DMS114 treated with DMSO at 0.1 percent for 48 hours (cell line): ENCODE results near the gene DENND4A.

Experiments
- DNase-seq: peaks from one replicate; lab custom pipeline; 2025; ENCODE audit not compliant: unreplicated experiment; lab: John Stamatoyannopoulos, UW

DENND4A gene

GRCh38 chr15:65792138-65792987 lies at the start of gene DENND4A:
Gene DENND4A, minus strand, starts transcription at chr15:65792293. Its CDS starts 35,843 bp downstream, at chr15:65756450.
- DNase-seq = peak; percentile 98

DNA sequence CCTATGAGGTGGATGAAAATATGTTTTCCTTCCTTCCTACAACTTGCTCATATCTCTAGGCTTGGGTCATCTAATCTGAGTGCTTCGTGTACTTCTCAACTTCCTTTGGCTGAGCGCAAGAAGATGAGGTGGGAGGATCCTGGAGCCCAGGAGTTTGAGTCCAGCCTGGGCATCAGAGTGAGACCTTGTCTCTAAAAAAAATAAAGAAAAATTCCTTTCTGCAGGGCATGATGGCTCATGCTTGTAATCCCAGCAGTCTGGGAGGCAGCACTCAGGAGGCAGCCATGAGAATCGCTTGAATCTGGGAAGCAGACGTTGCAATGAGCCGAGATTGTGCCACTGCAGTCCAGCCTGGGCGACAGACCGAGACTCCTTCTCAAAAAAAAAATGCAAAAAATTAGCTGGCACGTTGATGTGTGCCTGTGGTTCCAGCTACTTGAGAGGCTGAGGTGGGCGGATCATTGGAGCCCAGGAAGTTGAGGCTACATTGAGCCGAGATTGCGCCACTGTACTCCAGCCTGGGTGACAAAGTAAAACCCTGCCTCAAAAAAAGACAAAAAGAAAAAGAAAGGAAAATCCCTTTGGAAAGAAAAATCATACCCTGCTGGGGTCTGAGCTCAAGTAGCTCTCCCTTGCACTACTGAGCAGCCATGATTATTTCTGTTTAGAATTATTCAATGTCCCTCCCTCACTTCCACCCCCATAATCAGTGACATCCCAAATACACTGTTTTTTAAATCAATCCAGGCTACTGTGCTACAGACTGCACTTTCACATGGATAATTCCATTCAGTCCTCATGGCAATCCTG lies 49.2 kb upstream of the DENND4A start:
- DNase-seq = no peak

DNA sequence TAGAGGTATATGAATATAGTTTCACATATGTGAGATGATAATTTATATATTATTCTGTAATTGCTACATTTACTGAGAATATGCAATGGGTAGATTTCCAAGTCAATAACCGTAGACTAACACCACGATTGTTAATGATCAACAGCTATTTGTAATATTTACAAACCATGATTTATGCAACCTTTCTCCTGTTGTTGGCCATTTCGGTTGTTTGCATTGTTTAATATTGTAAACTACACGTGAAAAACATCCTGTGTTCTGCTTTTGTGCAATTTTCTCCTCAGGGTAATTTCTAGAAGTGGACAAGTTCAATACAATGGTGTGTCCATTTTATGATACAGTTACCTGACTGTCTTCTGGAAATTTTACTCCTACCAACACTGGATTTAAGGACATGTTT lies 47.9 kb upstream of the DENND4A start:
- DNase-seq = no peak

GRCh38 chr15:65839354-65839901 lies 47.3 kb upstream of the DENND4A start:
- no peak for DNase-seq

DNA sequence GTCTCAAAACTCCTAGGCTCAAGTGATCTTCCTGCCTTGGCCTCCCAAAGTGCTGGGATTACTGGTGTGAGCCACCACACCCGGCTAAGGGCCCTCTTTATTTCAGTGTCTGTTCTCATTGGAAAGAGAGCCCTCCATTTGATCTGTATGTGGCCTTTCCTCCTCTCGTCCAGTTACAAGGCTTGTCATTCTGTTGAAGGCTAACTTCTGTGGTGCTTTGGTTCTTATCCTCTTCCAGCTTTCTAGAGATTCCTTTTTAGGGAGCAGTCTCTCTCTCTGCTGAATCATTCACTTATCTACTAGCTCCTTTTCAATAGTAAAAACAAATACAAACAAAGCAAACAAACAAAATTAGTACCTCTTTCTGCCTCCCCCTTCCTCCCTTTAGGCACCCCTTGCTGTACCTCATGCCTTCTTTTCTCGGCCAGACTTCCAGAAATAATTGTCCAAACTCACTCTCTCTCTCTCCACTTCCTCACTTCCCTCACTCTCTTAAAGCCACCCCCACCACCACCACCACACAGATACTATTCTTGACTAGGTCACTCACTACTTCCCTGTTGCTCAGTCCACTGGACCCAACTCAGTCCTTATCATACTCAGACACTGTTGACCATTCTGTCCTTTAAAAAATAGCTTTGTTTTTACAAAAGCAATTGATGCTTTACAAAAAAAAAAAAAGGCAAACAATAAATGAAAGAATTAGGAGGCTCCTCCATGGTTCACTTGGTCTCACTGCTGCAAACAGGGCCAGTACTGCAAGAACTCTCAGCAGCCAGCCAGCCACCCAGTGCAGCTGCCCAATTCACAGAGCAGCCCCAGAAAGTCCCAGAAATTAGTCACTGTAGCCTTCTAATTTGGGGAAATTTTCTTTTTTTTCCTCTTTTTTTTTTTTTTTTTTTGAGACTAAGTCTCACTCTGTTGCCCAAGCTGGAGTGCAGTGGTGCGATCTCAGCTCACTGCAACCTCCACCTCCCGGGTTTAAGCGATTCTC lies 45.5 kb upstream of the DENND4A start:
- DNase-seq = no peak

- no peak for DNase-seq
Measured at GRCh38 chr15:65836665-65837064, 44.6 kb upstream of the DENND4A start.

DNA sequence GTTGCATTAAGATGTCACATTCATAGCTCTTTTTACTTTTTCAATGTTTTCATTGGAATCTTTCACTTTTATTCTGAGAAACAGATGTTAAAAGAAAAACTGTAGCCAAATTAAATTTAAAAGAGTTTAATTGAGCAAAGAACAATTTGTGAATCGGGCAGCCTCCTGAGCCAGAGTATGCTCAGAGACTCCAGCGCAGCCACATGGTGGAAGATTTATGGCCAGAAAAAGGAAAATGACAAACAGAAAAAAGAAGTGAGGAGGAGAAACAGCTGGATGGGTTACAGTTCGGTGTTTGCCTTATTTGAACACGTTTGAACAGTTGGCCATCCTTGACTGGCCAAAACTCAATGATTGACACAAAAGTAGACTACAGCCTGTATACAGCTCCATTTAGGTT lies 43.4 kb upstream of the DENND4A start:
- DNase-seq = no peak

- DNase-seq = no peak
Measured at GRCh38 chr15:65834603-65835282, 42.6 kb upstream of the DENND4A start.

- no peak for DNase-seq
Measured at GRCh38 chr15:65833501-65834205, 41.6 kb upstream of the DENND4A start.

- DNase-seq = no peak
Measured at GRCh38 chr15:65832549-65833364, 40.7 kb upstream of the DENND4A start.

GRCh38 chr15:65829130-65829764 lies 37.2 kb upstream of the DENND4A start:
- peak; percentile 47 for DNase-seq

GRCh38 chr15:65828585-65828984 lies 36.5 kb upstream of the DENND4A start:
- DNase-seq = no peak

GRCh38 chr15:65827065-65827464 lies 35.0 kb upstream of the DENND4A start:
- no peak for DNase-seq

DNA sequence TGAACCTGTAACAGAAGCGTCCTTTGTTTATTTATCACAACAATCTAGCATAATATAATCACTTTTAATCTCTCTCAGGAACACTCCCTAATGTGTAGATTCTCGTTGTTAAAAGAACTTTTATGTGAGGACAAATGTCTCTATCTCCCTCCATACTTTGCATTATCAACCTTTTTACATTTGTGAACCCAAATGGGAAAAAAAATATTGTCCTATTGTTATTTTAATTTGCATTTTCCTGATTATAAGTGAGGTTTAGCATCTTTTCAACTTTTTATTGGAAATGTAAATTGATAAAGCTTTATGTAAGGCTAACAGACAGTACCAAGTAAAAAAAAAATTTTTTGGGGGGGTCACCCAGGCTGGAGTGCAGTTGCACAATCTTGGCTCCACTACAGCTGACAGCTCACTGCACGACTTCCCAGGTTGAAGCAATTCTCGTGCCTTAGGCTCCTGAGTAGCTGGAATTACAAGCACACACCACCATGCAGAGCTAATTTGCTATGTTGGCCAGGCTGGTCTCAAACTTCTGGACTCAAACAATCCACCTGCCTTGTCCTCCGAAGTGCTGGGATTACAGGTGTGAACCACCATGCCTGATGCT lies 33.0 kb upstream of the DENND4A start:
- DNase-seq = no peak

GRCh38 chr15:65824031-65824743 lies 32.1 kb upstream of the DENND4A start:
- peak; percentile 82 for DNase-seq

- no peak for DNase-seq
Measured at GRCh38 chr15:65822316-65822715, 30.2 kb upstream of the DENND4A start.

- DNase-seq = no peak
Measured at GRCh38 chr15:65821070-65821469, 29.0 kb upstream of the DENND4A start.
